SW 1271 (cell line): Measurements from ENCODE around the gene SERPINB12.

Source experiments
- DNase-seq, 2 experiments: peaks; one replicate each; lab custom pipeline; 2025; lab: John Stamatoyannopoulos, UW

The SERPINB12 gene

DNA sequence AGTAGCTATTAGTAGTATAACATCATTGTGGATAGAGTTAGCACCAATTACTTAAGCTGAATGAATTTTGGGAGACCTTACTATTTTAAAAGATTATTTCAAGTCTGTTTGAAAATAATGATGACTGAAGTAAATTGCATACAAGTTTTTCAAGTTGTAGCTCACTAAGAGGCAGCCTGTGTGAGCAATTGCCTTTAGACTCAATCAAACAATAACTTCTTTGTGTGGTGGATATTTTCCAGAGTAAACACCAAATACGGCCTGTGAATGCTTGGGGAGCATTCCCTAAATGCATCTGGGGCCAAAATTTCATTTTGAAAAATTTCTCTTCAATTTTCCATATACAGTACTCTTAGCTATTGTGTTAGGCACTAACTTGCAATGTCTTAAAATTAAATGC, 7.9 kb downstream of the SERPINB12 start:
- no peak for DNase-seq

DNA sequence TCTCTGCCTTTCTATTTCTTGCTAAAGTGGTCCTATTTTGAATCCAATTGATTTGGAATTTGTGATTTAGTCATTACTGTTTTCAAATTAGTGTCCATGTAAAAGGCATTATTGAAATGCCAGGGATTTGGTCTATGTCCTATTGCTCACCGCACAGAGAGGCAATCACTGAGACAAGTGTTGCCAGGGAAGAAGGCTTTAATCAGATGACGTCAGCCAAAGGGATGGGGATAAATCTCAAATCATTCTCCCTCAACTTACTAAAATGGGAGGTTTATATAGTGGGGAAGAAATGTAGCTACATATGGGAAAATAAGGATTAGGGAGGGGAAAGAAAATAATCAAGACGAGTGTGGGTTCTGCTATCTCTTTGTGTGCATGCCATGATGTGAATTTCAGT, 9.6 kb downstream of the SERPINB12 start:
- DNase-seq = no peak

DNA sequence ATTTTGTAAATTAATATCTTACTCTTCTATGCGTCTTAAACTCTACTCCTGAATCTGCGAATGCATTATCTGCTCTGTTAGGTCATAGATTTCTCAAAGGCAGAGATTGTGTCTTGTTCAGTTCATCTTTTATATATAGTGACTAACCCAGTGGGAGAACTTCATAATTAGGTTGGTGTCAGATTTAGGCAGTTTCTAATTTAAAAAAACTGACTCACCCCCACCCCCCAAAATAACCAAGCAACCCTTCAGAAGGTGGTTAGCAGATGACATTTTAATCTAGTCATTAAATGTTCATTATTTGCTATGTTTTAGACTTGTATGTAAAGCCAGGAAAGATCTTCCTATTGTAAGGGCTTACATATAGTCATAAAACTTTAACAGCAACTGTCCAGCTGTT, 10.4 kb downstream of the SERPINB12 start:
- DNase-seq = no peak

DNA sequence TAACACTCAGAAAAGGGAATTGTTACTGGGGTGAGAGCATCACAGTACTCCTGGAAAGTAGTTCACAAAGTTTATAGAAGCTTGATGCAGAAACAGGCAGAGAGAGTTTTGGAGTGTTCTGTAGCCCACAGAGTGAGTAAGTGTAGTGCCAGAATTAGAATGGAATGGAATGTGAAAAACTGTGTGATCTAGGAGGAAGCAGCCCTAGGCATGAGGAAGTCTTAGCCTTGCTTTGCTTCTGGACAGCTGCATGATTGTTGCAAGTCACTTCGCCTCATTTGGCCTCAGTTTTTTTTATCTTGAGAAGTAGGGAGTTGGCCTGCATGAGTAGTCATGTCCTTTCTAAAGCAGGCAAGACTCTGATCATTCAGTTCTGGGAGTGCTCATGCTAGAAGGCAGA, 10.9 kb downstream of the SERPINB12 start:
- DNase-seq = no peak

DNA sequence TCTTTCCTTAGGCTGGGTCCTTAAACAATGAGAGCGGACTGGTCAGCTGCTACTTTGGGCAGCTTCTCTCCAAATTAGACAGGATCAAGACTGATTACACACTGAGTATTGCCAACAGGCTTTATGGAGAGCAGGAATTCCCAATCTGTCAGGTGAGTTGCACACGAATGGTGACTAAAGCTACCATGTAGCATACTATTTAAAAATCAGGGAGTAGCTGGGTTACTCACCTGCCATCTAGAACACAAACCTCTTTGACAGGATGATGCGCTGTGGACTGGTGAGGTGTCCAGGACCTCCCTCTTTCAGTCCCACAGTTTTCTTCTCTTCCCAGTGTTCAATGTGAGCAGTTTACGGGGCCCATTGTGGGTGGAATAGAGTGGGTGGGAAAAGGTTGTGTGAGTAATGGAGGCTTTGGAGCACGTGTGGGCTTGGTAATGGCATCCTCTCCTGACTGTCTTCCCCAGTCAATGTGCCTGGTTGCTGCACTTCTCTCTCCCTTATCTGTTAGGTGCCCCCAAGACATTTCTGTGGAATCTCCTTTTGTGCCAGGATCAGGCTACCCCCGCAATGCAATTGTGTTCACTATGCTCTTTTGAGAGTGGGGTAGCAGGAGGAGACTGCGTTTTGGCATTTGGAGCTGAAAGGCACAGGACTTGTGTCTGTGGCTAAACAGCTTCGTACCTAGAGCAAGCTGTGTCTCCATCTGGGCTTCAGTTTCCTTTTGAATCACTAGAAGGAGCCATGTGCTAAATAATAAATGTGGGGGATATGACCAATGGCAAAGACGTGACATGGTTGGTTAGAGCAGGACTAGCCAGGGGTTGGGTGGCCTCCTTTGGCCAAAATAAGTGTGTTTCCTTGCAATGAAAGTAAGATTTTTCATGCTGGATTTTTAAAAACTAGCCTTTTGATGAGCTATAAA, 17.7 kb downstream of the SERPINB12 start:
- no peak for DNase-seq

DNA sequence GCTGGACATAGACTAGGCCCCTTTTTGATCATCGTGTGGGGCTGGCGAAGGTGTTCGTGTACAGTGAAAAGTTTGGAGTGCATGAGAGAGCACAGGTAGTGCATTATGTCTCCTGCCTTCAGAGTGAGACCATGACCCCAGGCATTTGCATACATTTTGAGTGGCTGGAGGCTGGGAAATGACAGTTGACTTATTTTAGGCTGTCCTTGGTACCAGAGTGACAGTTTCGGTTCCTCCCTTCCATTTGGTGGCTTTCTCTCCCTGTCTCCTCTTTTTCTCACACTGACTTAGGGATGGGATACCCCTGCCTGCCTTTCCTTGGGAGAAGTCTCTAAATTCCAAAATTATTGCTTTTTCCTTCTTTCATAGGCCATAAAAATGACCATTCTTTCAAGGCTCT, 20.1 kb downstream of the SERPINB12 start:
- DNase-seq = no peak

DNA sequence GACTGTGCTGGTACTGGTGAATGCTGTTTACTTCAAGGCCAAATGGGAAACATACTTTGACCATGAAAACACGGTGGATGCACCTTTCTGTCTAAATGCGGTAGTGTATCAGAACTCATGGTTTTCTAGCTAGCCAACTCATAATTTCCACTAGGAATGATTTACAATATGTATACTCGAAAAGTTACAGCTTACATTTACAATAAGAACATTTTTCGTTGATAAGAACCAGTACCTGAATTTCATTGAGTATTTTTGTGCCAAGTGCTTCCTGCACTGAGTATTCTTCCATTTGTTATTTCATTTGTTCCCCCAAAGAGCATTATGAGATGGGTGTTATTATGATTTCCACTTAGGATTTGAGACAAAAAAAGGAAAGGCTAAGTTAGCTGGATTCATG, 21.9 kb downstream of the SERPINB12 start:
- no peak for DNase-seq

DNA sequence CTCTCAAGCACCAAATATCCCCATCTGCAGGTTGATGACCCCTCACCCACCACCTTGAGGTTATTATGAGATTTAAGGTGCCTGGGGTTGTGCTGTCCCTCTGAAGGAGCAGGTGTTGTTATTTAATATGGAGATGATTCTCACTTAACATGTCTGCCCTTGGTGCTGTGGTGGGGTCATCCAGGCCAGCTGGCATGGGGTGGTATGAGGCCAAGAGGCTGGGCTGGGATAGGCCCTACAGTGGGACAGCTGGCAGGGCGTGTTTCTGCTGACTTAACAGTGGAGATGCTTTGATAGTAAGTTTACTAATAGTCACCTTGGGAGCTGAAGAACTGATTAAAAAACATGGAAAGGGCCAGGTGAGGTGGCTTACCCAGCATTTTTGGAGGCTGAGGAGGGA, 22.4 kb downstream of the SERPINB12 start:
- DNase-seq = no peak

DNA sequence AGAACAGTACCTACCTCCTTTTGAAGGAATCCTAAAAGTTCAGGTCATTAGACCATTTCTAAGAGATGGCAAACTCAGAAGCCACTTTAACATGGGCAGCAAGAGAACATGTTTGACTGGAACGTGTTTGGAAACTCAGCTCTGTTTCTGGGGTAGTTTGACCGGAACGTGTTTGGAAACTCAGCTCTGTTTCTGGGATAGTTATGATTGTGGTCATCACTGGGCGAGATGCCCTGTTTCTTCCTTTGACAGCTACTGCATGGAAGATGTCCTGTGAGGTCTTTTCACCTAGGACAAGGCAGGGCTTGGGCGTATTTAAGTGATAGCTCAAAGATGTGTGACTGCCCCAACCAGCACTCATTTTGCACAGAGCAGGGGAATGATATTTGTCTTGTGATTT, 25.1 kb downstream of the SERPINB12 start:
- no peak for DNase-seq

DNA sequence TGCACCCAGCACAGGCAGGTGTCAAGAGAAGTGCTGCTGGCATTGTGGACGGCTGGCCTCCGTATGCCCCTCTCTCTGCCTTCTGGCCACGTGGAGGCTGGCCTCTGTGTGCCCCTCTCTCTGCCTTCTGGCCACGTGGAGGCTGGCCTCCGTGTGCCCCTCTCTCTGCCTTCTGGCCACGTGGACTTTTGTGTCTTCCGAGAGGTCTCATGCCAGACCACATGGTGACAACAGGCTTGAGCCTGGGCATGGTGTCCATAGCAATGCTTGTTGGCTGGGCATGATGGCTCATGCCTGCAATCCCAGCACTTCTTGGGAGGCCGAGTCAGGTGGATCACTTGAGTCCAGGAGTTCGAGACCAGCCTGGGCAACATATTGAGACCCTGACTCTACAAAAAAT, 25.7 kb downstream of the SERPINB12 start:
- DNase-seq = no peak

DNA sequence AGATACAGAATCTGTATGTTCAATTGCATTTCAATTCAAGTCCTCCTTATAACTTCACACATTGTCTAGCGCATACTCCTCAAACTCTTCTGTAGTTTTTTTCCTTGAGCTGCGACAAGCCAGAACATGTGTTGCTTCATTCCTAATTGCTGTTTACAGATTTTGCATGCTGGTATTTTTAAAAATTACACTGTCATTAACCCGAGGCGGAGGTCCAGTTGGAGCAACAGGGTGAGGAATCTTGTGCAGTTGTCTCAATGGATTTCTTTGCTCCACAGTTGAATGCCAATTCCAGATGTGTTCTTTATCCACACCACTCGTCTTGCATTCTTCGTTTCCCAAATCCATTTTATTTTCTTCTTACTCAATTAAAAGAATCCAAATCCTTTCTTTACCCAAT, 28.6 kb downstream of the SERPINB12 start:
- no peak for DNase-seq

DNA sequence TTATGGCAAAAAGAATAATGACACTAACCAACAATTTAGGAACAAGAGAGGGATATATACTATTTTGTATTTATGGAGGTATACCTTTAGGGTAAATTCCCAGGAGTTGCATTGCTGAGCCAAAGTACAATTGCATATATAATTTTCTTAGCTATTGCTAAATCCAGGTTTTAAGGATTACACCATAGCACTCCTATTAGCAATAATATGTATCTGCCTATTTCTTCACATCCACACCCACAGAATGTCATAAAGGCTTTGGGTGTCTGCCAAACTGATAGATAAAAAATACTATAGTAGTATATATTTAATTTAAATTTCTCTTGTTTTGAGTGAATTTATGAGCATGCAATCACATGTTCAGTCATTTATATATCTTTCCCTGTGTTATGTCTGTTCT, 33.5 kb downstream of the SERPINB12 start:
- DNase-seq = no peak

DNA sequence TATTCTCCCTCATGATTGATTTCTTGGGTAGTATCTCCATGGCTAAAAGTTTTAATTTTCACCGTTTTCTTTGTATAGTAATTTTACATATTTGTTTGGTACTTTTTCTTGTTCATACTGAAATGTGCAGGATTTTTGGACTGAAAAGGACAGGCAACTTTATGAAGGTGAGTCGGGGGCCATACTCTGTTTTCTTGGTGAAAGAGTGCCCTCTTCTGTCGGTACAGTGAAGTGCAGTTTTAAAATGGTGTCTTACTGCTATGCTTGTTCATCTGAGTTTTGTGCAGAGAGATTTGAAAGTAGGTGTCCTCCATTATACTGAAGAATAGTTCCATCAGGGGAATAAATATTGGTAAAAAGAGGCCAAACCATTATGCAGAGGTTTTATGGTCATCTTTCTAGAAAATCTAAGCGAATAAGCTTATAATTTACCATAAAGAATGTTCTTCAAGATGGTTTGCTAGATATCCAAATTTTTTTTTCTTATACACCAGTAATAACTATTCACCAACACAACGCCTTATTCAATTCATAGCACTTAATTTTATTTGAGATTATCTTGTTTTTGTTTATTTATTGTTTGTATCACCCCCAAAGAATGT, 36.3 kb downstream of the SERPINB12 start:
- DNase-seq = peak in 1 of 2 experiments; percentile 14

DNA sequence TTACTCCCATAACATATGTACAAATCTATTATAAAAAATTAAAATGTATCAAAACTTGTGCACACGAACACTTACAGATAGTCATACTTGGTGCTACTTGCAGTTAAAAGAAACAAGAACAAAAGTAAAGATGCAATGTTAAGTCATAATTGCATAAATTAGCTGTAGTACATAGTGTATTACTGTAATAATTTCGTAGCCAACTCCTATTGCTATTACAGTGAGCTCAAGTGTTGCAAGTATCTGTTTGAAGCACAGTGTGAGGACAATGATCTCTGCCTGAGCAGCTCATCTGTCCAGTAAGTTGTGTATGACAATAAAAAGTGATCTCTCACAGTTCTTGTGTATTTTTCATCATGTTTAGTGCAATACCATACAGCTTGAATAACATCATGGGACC, 37.4 kb downstream of the SERPINB12 start:
- DNase-seq = no peak

DNA sequence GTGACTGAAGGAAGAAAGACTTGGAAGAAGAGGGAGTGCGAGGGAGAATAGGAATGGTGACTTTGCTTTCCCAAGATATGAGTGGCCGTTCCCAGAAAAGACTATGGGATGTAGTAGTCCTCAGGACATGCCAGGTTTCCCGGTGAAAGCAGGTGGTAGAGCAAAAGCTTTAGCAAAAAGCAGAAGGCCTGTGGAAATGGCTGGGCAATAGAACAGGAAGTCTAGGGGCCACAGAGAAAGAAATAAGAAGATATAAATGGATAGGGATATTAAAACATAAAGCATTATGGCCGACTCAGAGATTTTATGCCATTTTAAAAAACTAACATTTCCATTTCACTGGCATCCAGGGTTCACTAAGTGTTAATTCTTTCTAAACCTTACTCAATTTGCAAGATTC, 43.8 kb downstream of the SERPINB12 start:
- no peak for DNase-seq

DNA sequence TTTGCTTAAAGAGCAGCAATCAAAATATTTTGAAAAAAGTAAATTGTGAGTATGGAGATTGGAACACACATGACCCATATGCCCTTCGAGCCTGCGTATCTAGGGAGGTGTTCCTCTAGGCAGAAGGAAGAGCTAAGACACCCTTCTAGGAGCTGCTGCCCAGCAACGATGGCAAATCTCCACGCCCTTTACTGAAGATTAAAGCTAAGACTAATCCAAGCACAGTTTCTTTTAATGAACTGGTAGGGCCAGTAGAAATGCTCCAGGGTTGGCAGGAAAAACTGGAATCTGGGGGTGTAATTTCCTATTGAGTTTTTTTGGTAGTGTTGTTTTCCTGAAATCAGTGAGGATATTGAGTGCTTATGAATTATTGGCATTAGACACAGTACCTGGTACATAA, 44.3 kb downstream of the SERPINB12 start:
- DNase-seq = no peak

DNA sequence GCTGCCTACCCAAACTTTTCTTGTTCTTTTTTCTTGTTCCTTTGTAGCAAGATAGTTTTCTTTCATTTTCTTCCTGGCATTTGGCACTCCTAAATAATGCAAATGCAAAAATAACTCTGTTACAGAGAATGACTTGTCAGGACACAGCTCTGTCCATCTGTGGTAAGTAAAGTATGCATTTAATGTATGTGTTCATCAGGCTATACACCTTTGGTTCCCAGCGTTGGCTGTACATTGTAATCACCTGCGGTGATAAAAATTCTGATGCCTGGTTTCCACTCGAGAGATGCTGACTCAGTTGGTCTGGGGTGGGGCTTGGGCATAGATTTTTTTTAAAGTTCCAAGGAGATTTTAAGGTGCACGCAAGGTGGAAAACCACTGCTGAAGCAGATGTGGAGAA, 44.8 kb downstream of the SERPINB12 start, which contains the start of gene SERPINB13:
SERPINB13 (plus strand) TSS at position 378 of the 400 bp plus-strand sequence. CDS start 1,325 bp downstream, outside the sequence.
- no peak for DNase-seq

DNA sequence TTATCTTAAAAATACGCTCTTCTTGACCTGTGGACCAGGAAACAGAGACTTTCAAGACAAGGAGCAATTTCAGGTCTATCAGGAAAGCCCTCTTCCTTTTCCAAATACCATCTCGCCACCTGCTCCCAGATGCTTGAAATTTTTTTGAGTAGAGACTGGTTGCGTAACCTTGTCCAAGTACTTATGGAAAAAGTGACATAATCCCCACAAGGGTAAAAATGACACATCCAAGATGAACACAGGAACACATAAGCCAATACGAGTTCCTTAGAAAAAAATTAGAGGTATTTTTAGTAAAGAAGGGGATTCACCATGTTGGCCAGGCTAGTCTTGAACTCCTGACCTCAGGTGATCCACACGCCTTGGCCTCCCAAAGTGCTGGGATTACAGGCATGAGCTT, 46.7 kb downstream of the SERPINB12 start:
- DNase-seq = no peak

DNA sequence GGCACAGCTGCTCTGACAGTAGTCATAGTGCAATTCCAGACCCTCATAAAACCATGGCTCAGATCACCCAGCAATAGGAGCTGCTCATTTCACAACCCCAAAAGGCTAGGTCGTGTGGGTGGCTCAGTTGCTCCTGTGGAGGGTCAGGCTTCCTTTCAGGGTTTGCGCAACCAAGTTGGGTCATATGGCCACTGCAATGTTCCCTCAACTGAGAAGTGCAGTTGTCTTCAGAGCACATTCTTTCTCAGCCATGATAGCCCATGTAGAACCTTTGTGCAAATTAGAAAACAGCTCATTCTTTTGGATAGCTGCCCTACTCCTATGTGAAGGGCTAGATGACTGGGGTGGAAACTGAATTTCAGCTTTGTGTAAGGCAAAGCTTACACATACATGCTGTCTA, 48.2 kb downstream of the SERPINB12 start:
- no peak for DNase-seq

DNA sequence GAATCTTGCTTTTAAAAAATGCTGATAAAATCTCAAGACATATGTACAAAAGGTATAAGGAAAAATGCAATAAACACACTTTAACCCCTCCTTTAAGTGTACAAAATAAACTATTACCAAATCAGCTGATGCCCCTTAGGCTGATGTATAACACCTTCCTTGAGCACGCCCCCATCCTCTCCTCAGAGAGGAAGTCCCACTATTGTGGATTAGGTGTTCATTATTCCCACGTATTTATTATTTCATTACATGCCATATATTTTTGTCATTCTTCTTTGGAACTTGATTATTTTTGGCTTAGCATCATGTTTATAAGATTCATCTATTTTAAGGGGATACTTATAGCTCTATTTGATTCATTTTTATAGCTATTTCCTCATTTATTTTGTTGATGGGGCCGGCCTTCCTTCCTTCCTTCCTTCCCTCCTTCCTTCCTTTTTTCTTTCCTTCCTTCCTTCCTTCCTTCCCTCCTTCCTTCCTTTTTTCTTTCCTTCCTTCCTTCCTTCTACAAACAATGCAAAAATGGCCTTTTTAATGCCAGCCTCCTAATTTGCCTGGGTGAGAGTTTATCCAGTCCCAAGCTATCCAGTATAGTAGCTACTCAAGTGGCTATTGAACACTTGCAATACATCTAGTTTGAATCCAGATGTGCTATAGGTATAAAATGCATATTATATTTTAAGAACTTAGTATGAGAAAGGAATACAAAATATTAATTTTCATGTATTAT, 49.0 kb downstream of the SERPINB12 start:
- DNase-seq = no peak

DNA sequence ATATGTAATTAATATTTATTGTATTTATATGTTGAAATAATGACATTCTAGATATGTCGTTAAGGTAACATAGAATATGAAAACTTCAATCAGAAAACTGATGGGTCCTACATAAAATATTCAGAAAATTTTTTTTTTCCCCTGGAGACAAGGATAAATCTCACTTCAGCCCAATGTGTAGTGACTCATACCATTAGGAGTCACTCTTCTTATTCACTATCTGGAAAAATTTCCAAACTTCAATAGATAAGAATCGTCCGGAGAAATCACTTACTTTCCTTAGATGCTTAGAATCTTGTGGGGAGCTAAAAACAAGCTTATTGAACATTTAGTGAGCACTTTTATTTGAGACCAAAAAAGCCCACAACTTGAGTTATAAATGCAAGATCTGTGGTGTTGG, 49.6 kb downstream of the SERPINB12 start:
- no peak for DNase-seq

DNA sequence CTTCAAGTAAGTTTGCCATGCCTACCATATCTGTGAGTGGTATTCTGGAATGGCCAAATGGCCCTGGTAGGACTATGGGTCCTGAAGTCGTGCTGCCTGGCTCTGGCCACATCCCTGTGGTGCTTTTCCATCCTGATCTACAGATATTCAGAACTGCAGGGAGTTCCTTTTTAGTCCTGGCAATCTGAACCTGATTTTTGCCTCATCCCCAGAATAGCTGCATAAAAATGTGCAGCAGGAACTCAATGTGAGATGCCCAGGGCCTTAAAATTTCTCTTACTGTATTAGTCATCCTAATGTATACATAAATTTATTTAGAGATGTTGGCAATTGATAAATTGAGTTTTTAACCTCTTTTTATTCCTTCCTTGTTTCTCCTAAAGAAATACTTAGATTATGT, 50.3 kb downstream of the SERPINB12 start:
- DNase-seq = no peak

DNA sequence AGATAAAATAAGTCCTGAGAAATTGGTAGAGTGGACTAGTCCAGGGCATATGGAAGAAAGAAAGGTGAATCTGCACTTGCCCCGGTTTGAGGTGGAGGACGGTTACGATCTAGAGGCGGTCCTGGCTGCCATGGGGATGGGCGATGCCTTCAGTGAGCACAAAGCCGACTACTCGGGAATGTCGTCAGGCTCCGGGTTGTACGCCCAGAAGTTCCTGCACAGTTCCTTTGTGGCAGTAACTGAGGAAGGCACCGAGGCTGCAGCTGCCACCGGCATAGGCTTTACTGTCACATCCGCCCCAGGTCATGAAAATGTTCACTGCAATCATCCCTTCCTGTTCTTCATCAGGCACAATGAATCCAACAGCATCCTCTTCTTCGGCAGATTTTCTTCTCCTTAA, 54.8 kb downstream of the SERPINB12 start:
- no peak for DNase-seq
